ENCODE measurements around the gene NKX1-1. TPM values are rescaled to one million over a fixed set of nuclear protein-coding genes. Genes with fewer than 3 reads are reported as not detected.

The NKX1-1 gene
- total RNA-seq, 2 donors from 2014 or later: not detected

GRCh38 chr4:1360423-1361283 is 45.6 kb downstream of the NKX1-1 start:
- Mint-ChIP-seq H3K27me3 (ENCODE audit: insufficient read depth) (no peaks in the 10 kb centered on the region), H3K9me3 (no peaks in the 10 kb centered on the region), H3K27ac (no peak overlapping the region), H3K4me3 (no peak overlapping the region), H3K4me1 (no peaks in the 10 kb centered on the region), H3K36me3 (ENCODE audit: low read depth) (peaks cover 9% of the 10 kb centered on the region)
- H3K36me3 ChIP-seq (ENCODE audit: control insufficient read depth, insufficient read depth, low read length): peaks cover 10% of the 10 kb centered on the region
- no peak for DNase-seq
- WGBS, 2 experiments (ENCODE audit: insufficient coverage in 1 of 2, insufficient read length in 1 of 2): 92 to 93% methylated on average over 20 to 29 of the region's 29 CpGs
- H3K27ac ChIP-seq (ENCODE audit: low read depth, low read length): peak overlapping the region; percentile 68
- TF ChIP-seq CTCF (conservative IDR thresholded peaks at IDR 0.05): no peak
- H3K4me1 ChIP-seq (ENCODE audit: control insufficient read depth, insufficient read depth, low read length): no peaks in the 10 kb centered on the region
- no peak overlapping the region for H3K4me3 ChIP-seq (ENCODE audit: low read length)
- no peaks in the 10 kb centered on the region for H3K27me3 ChIP-seq (ENCODE audit: control insufficient read depth, insufficient read depth, low read length, poor library complexity, severe bottlenecking)
- H3K9ac ChIP-seq (ENCODE audit: extremely low read depth, low read length, poor library complexity, severe bottlenecking): no peak overlapping the region
- no peaks in the 10 kb centered on the region for H3K9me3 ChIP-seq (ENCODE audit: control insufficient read depth, low read length)

DNA sequence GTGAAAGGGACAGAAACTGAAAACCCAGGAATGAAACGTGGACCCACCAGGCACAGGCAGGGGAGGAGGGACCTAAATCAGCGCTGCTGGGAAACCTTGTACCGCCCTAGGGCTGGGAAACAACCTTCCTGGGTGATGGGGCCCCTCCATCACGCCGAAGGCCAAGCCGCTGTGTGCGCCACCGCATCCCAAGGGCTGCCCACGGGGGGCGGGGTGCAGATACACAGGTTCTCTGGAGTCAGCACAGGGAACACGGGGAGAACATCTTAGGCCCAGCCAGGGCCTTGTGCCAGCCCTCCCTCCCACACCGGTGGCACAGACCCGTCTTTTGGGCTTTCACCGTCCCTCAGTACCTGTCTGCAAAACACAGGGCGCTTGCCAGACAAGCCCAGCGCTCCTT is 46.3 kb downstream of the NKX1-1 start:
- Histone ChIP-seq H3K4me3 (ENCODE audit: low read length) (no peak overlapping the region), H3K27ac (ENCODE audit: low read depth, low read length) (no peak overlapping the region), H3K9me3 (ENCODE audit: control insufficient read depth, low read length) (no peaks in the 10 kb centered on the region), H3K9ac (ENCODE audit: extremely low read depth, low read length, poor library complexity, severe bottlenecking) (no peak overlapping the region), H3K4me1 (ENCODE audit: control insufficient read depth, insufficient read depth, low read length) (no peaks in the 10 kb centered on the region), H3K27me3 (ENCODE audit: control insufficient read depth, insufficient read depth, low read length, poor library complexity, severe bottlenecking) (no peaks in the 10 kb centered on the region), H3K36me3 (ENCODE audit: control insufficient read depth, insufficient read depth, low read length) (peaks cover 12% of the 10 kb centered on the region)
- no peak for DNase-seq
- 92 to 93% methylated on average over 15 to 16 of the region's 16 CpGs for WGBS, 2 experiments (ENCODE audit: insufficient coverage in 1 of 2, insufficient read length in 1 of 2)
- Mint-ChIP-seq H3K27ac (no peak overlapping the region), H3K4me3 (no peak overlapping the region), H3K9me3 (no peaks in the 10 kb centered on the region), H3K4me1 (no peaks in the 10 kb centered on the region), H3K27me3 (ENCODE audit: insufficient read depth) (no peaks in the 10 kb centered on the region), H3K36me3 (ENCODE audit: low read depth) (peaks cover 9% of the 10 kb centered on the region)
- no peak for TF ChIP-seq CTCF (conservative IDR thresholded peaks at IDR 0.05)

DNA sequence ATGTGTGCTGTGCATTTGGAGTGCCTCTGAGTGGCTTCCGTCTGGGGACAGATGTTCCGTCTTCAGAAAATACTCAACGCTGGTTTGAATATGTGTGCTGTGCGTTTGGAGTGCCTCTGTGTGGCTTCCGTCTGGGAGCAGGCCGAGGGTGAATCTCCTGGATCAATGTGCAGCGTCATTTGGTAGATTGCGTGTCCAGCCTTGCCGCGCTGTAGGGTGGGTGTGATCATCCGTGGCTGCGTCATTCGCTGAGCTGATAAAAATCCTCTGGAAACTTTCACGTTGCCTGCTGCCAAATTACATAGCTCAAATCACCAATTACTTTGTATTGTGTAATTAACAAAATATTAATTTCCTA is 47.1 kb downstream of the NKX1-1 start:
- 90 to 95% methylated on average over 11 to 14 of the region's 14 CpGs for WGBS, 2 experiments (ENCODE audit: insufficient coverage in 1 of 2, insufficient read length in 1 of 2)
- peaks cover 12% of the 10 kb centered on the region for H3K36me3 ChIP-seq (ENCODE audit: control insufficient read depth, insufficient read depth, low read length)
- H3K27me3 ChIP-seq (ENCODE audit: control insufficient read depth, insufficient read depth, low read length, poor library complexity, severe bottlenecking): no peaks in the 10 kb centered on the region
- no peak overlapping the region for H3K4me3 Mint-ChIP-seq
- H3K27ac ChIP-seq (ENCODE audit: low read depth, low read length): no peak overlapping the region
- H3K4me1 Mint-ChIP-seq: no peaks in the 10 kb centered on the region
- TF ChIP-seq CTCF (conservative IDR thresholded peaks at IDR 0.05): no peak
- H3K4me1 ChIP-seq (ENCODE audit: control insufficient read depth, insufficient read depth, low read length): no peaks in the 10 kb centered on the region
- H3K36me3 Mint-ChIP-seq (ENCODE audit: low read depth): peaks cover 14% of the 10 kb centered on the region
- H3K27ac Mint-ChIP-seq: peak overlapping the region; percentile 20
- H3K4me3 ChIP-seq (ENCODE audit: low read length): no peak overlapping the region
- no peaks in the 10 kb centered on the region for H3K9me3 Mint-ChIP-seq
- no peaks in the 10 kb centered on the region for H3K27me3 Mint-ChIP-seq (ENCODE audit: insufficient read depth)
- no peak overlapping the region for H3K9ac ChIP-seq (ENCODE audit: extremely low read depth, low read length, poor library complexity, severe bottlenecking)
- no peaks in the 10 kb centered on the region for H3K9me3 ChIP-seq (ENCODE audit: control insufficient read depth, low read length)
- DNase-seq: no peak
